Hematopoietic multipotent progenitor cell treated with erythropoietin and hydrocortisone succinate and interleukin-3 and kit ligand, for 6 days (in vitro differentiated cells): ENCODE results near the gene FOXD3.
"Not testable (repeated sequence)": the region's sequence is repeated elsewhere in the genome, so short reads cannot be mapped to it uniquely, and the experiment has no call there.

ENCODE experiments used
- DNase-seq: peaks from one replicate; pipeline ENCODE4 v3.0.0-alpha.2; 2015

FOXD3 gene

GRCh38 chr1:63321066-63321784 lies 1.1 kb upstream of the FOXD3 start:
- no peak for DNase-seq

GRCh38 chr1:63321785-63322113 lies 618 bp upstream of the FOXD3 start:
- no peak for DNase-seq

- peak; percentile 47 for DNase-seq
These were observed 837 bp downstream of the FOXD3 start for GRCh38 chr1:63322944-63323864.

GRCh38 chr1:63323865-63324778 lies 1.8 kb downstream of the FOXD3 start:
- DNase-seq: no peak

GRCh38 chr1:63324779-63325119 lies 2.4 kb downstream of the FOXD3 start:
- no peak for DNase-seq

GRCh38 chr1:63325279-63325985 lies 3.1 kb downstream of the FOXD3 start:
- no peak for DNase-seq

- DNase-seq: no peak
These were observed 3.7 kb downstream of the FOXD3 start for GRCh38 chr1:63326106-63326472.

- DNase-seq: peak; percentile 34
These were observed 4.4 kb downstream of the FOXD3 start for GRCh38 chr1:63326473-63327380.

GRCh38 chr1:63327417-63328054 lies 5.2 kb downstream of the FOXD3 start:
- peak; percentile 82 for DNase-seq

- no peak for DNase-seq
These were observed 5.8 kb downstream of the FOXD3 start for GRCh38 chr1:63328122-63328521.

- DNase-seq: no peak
These were observed 6.4 kb downstream of the FOXD3 start for GRCh38 chr1:63328781-63329180.

GRCh38 chr1:63329621-63330330 lies 7.4 kb downstream of the FOXD3 start:
- no peak for DNase-seq

GRCh38 chr1:63330331-63330916 lies 8.1 kb downstream of the FOXD3 start:
- no peak for DNase-seq

- DNase-seq: no peak
These were observed 20.0 kb downstream of the FOXD3 start for GRCh38 chr1:63342402-63342801.

GRCh38 chr1:63343922-63344321 lies 21.6 kb downstream of the FOXD3 start:
- DNase-seq: no peak

- no peak for DNase-seq
These were observed 28.0 kb downstream of the FOXD3 start for GRCh38 chr1:63350320-63350719.

GRCh38 chr1:63352736-63353135 lies 30.4 kb downstream of the FOXD3 start:
- DNase-seq: no peak

GRCh38 chr1:63356234-63356633 lies 33.9 kb downstream of the FOXD3 start:
- not testable (repeated sequence) for DNase-seq

- DNase-seq: no peak
These were observed 37.2 kb downstream of the FOXD3 start for GRCh38 chr1:63359561-63359960.

- DNase-seq: no peak
These were observed 39.7 kb downstream of the FOXD3 start for GRCh38 chr1:63362073-63362472.
